Heart left ventricle (tissue), 13 donors: ENCODE data around the gene SLIT1.

Experiments used
- CTCF ChIP-seq, 12 donors: fragments of 200-600 bp; sonication (generic) in 4 of 12; IDR thresholded peaks; one replicate each; pipeline versions ENCODE4 v1.5.0 to v1.8.0; 2018 to 2022; ENCODE audit warnings: antibody characterized with exemption in 12 of 12, mild to moderate bottlenecking in 5 of 12
- POLR2A ChIP-seq, 2 donors: fragments of 450-650 bp; IDR thresholded peaks; one replicate each; pipeline ENCODE4 v1.6.1; 2017; ENCODE audit warnings: antibody characterized with exemption in 2 of 2, mild to moderate bottlenecking in 2 of 2, moderate library complexity in 2 of 2
- donor health status: ischemic (EF 13 %, LVEDD 7.1; RV severe dilation, severe dysfunction).
- donor health status: DM: no; HTN: yes; CAD: no.
- donor health status: DM: no; HTN: no; CAD: no.
- donor health status: ischemic (EF 25% LVEDD 6.9; RV normal size, moderate dysfunction).
- donor health status: ischemic (EF 25% LVEDD 5.7; RV mildly dilated, moderate dysfunction).
- donor health status: ischemic (EF 35%, LVEDD 5.7; RV mildly dilated, moderate dysfunction).
- donor health status: nonischemic (EF 11% LVEDD 7.7; RV severe dilation, severe dysfunction).
- donor health status: DM: yes; HTN: yes; CAD: no.
- donor health status: PGD.
- donor health status: ischemic (EF 29% LVEDD 5.4; RV normal size, mild dysfunction).
- donor health status: nonischemic (EF 23%, LVEDD 6.1; RV moderate dilation, normal function).

DNA sequence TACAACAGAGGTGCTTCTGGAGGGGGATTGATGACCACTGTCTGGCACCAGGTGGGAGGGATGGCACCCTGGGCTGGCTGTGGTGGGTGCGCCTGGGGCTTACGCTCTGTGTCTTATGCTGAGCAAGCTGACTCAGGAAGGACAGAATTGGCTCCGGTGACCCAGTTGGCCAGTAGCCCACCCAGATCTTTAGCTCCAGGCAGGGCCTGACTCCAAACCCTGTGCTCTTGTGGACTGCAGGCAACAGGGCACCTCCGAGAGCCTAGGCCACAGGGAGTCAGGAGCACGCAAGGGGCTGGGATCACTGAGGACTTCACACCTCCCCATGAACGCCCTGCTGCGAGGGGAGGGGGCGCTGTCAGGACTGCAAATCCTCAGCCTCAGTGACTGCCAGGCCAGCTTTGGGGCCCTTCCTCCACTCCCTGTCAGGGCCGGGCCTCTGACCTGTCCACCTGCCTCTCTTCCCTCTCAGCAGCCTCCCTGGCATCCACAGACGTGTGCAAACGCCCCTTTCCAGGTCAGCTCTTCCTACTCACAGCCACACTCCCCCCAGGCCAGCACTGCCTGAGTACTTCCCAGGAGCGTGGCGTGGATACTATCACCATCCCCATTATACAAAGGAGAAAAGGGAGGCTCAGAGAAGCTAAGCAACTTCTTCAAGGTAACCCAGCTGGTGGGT is 118.7 kb downstream of the SLIT1 start:
- TF ChIP-seq CTCF (IDR thresholded peaks at IDR 0.05) (no peak), POLR2A (IDR thresholded peaks at IDR 0.05) (no peak)
